Stimulated activated CD8-positive, alpha-beta memory T cell treated with anti-CD3 and anti-CD28 coated beads, Interleukin-2, amount 100 ng/mL, for 48 hours (primary cell): Measurements from ENCODE around the gene SORCS1.

Experiments used
- DNase-seq, 2 donors: peaks; one replicate each; pipeline ENCODE4 v3.0.0-alpha.2; 2020; ENCODE audit warnings: low read depth in 2 of 2

SORCS1 gene

DNA sequence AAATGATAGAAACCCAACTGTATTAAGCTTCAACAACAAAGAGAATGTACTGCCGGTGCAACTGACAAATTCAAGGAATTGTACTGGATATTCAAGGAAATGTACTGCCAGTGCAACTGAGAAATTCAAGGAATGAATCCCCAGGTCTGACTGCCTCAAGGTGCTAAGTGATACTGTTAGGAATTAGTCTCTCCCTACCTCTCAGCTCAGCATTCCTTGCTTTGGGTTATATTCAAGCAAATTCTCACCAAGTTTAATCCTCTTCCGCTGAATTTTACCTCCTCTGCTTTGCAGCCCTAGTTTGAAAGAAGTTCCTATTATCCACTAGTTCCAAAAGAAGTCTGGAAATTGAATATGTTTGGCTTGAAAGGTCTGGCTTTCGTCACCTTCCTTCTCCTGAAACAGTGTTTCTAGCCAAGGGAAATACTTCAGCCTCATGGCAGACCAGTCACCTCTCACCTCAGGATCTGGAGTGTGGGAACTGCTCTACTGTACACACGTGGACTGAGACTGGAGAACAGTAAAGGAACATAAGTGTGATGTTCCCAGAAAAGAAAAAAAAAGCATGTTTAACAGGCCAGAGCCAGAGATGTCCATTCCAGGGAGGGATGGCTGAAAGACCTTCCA, 60.4 kb downstream of the SORCS1 start:
- DNase-seq, result no peak

- DNase-seq, result no peak
Observed at GRCh38 chr10:107103174-107104025, 61.1 kb downstream of the SORCS1 start.

DNA sequence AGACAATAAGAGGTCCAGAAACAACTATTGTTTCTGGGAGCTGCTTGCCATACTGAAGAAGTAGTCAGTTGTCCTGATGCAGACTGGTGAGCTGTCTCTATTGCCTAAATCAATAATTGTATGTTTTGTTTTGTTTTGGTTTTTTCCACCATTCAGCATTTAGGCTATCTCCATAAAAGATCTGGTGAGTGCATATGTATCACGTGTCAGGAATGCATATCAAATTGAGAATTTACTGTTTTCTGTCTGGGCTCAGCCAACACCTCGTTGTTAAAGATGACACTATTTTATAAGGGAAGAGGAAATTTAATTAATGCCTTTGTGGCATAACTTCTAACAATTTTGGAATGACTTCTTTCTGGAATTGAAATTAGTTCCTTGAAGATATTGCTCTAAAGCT, 66.2 kb downstream of the SORCS1 start:
- no peak for DNase-seq

DNA sequence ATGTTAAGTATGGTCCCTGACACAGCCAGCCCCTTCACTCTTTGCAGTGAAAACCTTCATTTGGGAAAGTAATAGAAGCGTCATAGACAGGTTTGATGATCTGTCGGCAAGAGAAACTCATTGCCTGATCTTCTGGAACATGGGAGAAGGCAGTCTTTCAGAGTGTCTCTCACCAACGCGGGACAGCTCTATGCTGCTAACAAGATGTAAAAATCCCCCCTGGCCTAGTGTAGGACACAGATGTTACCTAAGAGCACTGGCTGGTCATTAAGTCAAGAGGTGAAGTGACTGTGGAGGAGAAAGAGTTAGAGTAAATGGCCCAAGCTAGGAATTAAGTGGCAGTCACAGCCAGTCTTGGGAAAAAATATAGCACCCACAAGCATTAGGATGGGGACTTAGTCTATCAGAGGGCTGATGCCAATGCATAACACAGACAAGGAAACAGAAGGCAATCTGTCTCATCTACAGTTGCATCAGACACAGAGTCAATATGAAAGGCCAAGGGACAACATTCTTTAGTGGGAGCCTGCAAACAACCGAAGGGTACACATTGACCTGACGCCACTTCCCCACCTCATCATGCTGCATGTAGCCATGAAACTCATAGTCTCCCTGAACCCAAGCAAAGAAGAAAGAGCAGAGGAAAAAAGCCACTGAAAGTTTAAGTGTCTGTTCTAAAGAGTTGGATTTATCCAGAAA, 69.5 kb downstream of the SORCS1 start:
- DNase-seq, result no peak

DNA sequence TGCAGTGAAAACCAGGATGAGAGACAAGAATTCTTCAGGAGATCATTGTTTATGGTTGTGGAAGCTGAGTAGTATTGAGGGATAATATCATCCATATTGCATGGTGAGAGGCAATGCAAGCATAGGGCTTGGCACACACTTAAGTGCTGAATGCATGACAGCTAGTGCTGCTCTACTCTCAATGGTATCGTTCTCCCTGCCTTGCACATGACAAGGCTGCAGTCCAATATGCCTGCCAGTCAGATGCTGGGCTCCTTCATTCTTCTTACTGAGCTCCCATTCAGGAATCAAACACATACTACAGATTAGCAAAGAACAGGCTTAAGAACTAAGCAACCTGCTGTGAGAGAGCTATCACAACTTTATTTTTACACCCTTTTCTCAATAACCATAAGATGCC, 72.2 kb downstream of the SORCS1 start:
- DNase-seq, result no peak

GRCh38 chr10:107091126-107091525, 73.4 kb downstream of the SORCS1 start:
- no peak for DNase-seq

DNA sequence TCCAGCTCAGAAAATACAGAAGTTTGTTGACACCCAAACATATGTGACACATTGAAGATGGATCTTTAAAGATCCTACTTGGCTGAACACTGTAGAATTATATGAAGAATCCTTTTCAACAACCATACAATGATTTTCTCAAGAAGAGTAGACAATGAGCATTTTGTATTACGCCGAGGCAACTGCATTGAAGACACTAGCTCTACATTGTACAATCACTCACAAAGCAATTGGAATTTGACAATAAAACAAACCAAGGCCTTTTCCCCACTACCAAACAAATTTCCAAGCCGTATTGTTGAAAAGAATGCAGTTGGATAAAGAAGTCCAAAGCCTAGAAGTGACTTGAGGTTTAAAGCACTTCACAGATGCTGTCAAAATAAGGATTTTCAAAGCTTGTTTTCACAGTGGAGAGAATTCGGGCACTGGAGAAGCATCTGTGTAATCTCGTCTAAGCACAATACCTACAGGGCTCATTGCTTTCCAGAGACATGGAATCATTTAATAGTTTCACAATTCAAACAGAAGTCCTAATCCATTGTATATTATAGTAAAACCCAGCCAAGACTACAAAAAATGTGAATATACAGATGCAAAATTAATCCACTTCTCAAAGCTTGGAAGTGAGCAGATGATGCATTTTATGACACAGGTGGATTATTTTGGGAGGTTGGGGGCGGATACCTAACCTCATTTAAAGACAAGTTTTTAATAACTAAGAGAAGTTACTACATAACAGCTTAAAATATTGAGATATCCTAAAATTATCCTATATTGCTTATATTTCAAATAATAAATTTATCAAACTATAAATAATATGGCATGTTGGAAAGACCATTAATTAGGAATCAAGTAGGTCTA, 78.6 kb downstream of the SORCS1 start:
- no peak for DNase-seq

- no peak for DNase-seq
Observed at GRCh38 chr10:107083388-107084009, 81.0 kb downstream of the SORCS1 start.

DNA sequence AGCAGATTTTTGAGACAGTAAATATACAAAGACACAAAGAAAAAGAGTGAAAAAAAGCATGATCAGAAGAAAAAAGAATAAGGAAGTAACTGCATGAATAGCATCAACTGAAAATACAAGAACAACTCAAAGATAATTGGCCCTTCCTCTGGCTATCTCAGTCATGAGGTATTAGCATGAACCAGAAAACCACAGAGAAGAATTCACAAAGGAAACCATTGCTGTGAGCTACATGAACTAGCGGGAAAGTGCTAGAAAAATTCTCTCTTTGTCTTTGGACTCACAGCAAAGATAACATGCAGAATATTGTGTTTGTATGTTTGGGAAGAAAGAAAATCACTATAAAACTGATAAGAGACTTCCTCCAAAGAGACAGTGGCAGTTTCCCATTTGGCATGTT, 82.9 kb downstream of the SORCS1 start:
- no peak for DNase-seq

- DNase-seq, result no peak
Observed at GRCh38 chr10:107075117-107075516, 89.4 kb downstream of the SORCS1 start.

DNA sequence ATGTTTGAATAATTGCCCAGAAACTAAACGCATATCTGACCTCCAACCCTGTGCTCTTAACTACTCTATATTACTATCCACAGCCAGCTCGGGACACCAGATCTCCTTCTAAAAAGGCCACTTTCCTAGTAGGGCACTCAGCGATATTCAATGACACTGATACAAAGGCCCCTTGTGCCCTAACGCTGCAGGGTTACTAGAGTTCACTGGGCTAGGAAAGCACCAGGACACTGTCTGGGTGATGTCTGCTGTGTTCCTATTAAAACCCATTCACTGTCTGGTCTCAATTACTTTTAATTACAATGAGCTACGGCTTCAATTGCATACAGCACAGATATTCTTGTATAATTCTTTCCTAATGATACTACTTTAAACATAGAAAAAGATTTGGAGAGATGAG, 91.7 kb downstream of the SORCS1 start:
- no peak for DNase-seq

DNA sequence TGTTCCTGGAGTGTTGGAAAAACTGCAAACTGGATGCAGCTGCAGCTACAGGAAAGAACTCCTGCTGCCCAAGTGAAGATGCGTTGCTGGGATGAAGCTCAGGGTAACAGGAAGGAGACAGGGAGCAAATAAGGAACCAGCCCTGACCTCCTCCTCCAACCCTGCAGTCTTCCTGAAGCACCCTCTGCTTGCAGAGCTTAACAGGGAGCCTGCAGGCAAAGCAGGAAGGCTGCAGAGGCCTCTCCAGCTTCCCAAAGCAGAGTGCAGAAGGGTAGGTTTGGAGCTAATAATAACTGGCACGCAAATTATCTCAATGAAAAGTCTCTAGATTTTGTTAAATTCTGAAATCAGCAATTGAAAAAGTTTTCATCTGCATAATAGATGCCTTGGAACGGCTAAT, 92.5 kb downstream of the SORCS1 start:
- no peak for DNase-seq

DNA sequence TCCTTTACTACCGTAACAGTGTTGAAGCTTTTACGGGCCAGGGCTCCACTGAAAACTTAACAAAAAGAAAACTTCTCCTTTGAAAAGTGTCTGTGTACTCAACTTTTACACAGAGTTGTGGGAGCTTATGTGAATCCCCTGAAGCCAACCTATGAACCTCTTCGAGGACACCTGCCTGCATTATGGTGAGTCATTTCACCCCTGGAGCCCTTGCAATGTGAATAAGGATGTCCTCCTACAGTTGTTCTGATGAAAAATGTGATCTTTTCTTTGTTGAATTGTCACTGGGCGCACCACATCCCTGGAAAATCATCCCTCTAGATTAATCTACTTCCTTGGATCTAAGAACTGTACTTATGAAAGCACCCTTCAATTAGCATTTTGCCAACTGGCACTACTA, 93.2 kb downstream of the SORCS1 start:
- DNase-seq, result no peak

DNA sequence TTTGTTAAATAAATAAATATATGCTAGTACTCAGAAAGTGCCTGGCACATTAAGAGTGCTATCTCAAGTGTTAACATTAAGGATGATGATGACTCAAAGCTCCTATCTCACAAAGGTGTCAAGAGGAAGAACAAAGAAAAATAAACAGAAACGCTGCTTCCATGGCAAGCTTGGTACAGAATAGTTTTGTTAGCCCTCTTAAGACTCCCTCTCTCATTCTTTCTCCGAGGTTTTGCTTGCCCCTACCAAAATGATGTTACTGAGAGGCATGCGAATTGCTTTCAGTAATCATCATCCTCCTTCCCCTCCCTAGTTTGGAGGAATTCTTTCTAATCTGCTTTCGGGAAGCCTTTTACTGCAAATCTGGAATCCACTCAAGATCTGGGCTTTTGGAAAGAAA, 96.7 kb downstream of the SORCS1 start:
- DNase-seq, result no peak

DNA sequence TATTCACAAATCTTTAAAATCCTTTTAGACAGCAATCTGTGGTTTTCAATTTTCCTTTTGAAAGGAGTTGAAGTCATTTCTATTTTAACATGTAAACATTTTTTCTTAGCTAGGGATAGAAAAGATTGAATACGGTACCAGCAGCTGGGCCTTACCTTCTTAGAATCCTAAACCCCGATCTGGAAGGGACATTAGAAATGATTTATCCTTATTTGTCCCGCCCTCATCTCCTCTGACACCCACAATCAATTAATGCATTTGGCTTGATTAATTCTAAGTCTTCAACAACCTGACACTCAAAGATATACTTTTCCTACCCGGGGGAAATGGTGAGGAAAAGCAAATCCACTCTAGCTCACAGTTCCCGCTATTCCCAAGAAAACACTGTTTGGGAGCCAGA, 100.4 kb downstream of the SORCS1 start:
- DNase-seq, result no peak

- DNase-seq, result no peak
Observed at GRCh38 chr10:107059872-107060271, 104.6 kb downstream of the SORCS1 start.

DNA sequence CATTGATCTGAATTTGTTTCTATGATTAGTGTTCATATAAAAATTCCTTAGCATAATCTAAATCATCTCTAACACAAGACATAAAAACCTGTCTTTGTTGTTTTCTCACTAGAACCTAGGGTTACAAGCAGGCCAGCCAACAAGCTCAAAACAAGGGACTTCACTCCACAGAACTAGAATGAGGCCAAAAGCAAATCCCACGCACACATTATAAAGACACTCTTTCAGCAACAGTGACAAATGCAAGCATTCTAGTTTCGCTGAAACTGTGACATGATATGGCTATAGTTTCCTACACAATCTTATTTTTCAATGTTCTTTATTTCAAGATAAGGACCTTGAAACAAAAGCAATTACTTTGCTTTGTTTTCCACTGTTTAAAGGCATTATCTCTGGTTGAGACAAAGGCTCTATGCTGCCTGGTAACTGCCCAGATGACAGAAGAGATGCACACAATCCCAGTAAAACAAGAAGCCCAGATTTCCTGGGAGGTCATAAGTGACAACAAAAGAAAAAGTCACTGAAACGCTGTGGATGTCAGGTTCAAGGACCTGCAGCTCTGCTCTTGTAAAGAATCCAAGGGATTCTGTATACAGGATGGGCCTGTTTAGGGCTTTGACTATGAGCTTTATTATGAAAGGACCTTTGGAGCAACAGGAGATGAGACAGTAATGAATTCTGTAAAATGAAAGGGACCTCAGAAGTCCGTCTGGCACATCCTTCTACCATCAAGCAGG, 105.3 kb downstream of the SORCS1 start:
- DNase-seq, result no peak

DNA sequence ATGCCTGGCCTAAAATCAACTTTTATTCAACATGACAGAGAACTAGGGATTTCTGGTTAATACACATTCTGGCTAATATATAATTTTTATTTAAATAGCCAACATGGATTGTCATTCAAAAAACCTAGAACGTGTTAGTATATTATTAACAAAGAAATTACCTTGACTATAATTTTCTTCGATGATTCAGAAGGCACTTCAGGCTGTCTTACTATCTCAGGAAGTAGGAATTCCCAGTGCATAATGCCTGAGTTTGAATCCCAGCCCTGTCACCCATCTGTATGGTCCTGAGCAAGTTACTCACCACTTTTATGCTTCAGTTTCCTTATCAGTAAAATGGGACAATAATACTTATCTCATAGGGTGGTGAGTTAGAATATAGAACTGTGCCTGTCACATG, 106.2 kb downstream of the SORCS1 start:
- DNase-seq, result no peak

DNA sequence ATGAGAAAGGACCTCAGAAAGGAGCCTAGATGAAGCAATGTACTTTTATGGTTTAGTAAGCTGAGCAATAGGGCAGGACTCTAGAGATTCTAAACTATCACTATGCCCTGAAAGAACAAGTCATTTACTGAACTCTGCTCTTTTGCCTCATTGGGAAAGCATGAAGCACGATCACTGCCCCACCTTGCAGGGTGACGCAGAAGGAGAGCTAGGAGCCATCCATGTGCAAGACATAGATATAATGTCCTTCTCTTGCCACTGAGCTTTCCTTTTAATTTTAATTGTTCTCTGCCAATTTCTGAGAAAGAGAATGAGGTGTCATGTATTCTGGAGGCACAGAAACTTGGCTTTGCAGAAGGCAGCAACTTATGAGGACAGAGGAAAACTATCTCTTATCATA, 108.3 kb downstream of the SORCS1 start:
- DNase-seq, result no peak

- no peak for DNase-seq
Observed at GRCh38 chr10:107054469-107055156, 109.9 kb downstream of the SORCS1 start.
